Heart left ventricle (tissue), 13 donors: ENCODE results near the gene MOK.

Experiments used
- CTCF ChIP-seq, 12 donors: fragments of 200-600 bp; sonication (generic) in 4 of 12; IDR thresholded peaks; one replicate each; pipeline versions ENCODE4 v1.5.0 to v1.8.0; 2018 to 2022; ENCODE audit warnings: antibody characterized with exemption in 12 of 12, mild to moderate bottlenecking in 5 of 12
- POLR2A ChIP-seq, 2 donors: fragments of 450-650 bp; IDR thresholded peaks; one replicate each; pipeline ENCODE4 v1.6.1; 2017; ENCODE audit warnings: antibody characterized with exemption in 2 of 2, mild to moderate bottlenecking in 2 of 2, moderate library complexity in 2 of 2
- donor health status: ischemic (EF 13 %, LVEDD 7.1; RV severe dilation, severe dysfunction).
- donor health status: DM: no; HTN: yes; CAD: no.
- donor health status: DM: no; HTN: no; CAD: no.
- donor health status: ischemic (EF 25% LVEDD 6.9; RV normal size, moderate dysfunction).
- donor health status: ischemic (EF 25% LVEDD 5.7; RV mildly dilated, moderate dysfunction).
- donor health status: ischemic (EF 35%, LVEDD 5.7; RV mildly dilated, moderate dysfunction).
- donor health status: nonischemic (EF 11% LVEDD 7.7; RV severe dilation, severe dysfunction).
- donor health status: DM: yes; HTN: yes; CAD: no.
- donor health status: PGD.
- donor health status: ischemic (EF 29% LVEDD 5.4; RV normal size, mild dysfunction).
- donor health status: nonischemic (EF 23%, LVEDD 6.1; RV moderate dilation, normal function).

- TF ChIP-seq CTCF (IDR thresholded peaks at IDR 0.05) (no peak), POLR2A (IDR thresholded peaks at IDR 0.05) (no peak)
Observed at GRCh38 chr14:102195446-102195845, 109.5 kb downstream of the MOK start.
